Right forelimb (tissue), 1 donor: Measurements from ENCODE around the gene SYF2.
"Not testable (repeated sequence)": the region's sequence is repeated elsewhere in the genome, so short reads cannot be mapped to it uniquely, and the experiment has no call there.

Experiments used
- DNase-seq: peaks from one replicate; pipeline ENCODE4 v3.0.0-alpha.2; 2018

SYF2 gene

DNA sequence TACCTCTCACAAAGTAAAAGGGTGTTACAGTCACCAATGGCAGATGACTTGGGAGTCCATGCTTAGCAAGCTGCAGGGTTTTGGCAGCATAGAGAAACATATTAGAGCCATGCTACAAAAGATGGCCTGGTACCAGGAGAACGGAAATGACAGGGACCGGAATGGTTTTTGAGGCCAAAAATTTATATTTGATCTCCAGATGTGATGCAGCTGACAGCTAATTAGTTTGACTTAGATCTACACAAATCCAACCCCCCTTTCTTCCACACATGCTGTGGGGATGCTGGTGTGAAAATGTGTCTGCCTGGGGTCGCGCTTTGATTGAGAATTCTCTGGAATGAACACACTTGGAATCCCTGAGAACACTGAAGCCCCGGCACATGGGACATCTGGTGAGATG is 26.5 kb downstream of the SYF2 start:
- no peak for DNase-seq

DNA sequence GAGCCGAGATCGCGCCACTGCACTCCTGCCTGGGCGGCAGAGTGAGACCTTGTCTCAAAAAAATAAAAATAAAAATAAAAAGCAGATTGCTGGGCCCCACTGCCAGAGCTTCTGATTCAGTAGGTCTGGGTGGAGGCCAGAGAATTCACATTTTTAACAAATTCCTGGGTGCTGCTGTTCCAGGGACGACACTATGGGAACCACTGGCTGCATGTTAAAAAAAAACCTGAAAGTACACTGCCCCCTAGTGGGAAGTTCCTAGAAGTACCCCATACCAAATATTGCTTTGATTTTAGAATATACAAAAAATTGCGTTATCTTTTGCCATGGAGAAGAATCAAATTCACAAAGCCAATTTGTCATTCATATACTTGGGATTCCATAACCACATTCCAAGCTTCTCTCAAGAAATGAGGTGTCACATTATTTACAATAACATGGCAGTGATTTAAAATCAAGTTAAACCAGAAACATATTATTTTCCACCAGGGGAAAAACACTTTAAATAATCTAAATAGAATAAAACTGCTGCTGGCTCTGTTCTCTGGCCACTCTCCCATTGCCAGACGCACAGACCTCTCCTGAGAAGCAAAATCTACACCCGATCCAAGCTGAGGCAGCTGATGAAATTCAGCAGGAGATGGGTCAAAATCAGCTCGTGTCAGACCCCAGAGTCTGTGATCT is 27.4 kb downstream of the SYF2 start:
- DNase-seq, result no peak

DNA sequence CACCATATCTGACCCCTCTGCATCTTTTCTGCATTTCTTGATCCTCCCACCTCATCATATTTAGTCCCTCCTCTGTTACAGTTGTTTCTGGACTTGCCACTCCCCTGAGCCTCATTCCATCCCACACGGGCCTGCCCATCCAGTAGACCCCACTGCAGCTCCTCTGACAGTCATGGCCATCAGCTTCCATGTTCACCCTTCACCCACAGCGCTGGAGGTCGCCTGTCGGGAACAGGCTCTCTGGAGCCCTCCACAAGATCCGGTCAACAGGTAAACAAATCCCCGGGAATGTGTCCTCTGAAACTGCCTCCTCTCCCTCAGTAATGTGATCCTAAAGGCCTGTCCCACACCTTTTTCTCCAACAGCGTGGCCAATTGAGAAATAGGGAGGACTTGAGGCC is 31.3 kb downstream of the SYF2 start:
- no peak for DNase-seq

DNA sequence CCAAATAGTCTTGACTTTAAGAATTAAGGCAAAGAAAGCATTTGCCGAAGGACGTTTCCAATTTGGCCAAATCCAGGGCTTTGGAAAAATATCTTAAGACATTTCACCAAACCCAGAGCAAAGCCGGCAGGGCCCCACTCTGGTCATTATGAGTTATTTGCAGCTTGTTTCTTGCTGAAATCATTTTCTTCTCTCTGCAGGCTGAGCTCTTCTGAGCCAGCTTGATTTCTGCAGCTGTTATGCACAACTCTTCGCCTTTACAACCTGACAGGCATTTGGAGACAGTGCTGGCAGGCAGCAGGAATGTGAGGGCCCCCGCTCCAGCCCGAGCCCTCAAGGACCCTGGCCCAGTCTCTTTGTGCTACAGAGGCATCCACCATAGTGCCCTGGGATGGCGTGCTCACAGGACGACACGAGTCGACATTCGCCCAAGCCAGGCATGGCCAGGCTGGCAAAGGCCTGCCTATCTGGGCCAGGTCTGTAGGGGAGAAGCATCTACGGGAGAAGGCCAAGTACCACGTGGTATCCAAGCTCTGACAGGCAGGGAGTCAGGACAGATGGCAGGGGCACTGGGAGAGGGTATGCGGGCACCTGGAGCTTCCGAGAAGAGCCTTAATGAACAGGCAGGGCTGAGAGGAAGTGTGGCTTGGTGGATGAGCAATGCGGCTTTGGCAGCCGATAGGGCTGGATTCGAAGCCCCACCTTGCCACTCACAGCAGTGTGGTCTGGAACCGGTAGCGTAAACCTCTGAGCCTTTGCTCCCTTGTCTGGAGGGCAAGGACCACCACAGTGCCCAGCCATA is 32.3 kb downstream of the SYF2 start:
- DNase-seq, result no peak

DNA sequence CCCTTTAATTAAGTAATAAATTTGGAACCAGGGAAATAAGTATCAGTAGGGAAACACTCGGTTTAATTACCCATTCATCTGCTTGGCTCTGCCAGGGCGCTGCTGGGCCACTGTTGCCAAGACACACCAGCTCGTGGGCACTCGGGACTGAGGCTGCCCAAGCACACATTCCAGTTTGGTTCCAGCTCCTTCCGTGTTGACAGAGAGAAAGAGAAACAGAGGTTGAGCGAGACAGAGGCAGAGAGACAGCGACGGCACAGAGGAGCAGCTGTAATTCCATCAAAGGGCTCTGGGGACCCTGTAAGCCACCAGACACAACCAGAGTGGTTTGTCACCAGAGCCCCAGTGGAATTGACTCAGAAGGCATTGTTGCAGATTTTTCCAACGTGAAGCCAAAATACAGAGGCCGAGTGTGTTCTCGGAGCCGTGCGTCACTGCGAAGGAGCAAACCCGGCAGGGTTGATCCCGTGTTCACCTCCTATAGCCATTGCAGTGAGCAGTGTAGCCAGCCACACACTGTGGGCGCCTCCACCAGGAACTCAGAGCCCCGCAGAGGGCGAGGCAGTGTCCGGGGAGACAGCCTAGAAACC is 33.5 kb downstream of the SYF2 start:
- DNase-seq, result no peak

DNA sequence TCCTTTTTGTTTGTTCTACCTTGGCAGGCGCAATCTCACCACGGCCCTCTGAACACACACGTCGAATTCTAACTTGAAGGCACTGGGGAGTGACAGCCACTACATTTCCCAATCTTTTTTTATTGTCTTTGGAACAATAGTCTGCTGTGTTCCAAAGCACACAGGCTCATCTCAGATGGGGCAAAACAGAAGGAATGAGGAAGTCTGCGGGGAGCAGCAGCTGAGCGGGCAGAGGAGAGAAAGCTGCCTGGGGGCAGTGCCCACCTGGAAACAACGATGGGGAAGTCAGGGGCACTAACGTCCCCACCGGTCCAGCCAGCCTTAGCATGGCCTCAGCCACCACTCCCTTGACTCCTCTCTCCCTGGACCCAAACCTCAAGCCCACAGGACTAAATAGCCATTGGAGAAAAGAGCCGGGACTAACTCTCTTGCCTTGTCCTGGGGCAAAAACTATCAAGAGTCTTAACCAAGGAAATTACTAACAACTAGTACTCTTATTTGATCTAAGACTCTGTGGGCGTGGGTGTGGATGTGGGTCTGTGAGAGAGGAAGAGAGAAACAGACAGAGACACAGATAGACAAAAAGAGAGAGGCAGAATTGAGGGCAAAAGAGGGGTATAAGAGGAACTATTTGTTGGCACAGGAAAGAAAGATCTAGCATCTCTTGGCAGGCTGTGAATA is 34.2 kb downstream of the SYF2 start:
- DNase-seq, result no peak

DNA sequence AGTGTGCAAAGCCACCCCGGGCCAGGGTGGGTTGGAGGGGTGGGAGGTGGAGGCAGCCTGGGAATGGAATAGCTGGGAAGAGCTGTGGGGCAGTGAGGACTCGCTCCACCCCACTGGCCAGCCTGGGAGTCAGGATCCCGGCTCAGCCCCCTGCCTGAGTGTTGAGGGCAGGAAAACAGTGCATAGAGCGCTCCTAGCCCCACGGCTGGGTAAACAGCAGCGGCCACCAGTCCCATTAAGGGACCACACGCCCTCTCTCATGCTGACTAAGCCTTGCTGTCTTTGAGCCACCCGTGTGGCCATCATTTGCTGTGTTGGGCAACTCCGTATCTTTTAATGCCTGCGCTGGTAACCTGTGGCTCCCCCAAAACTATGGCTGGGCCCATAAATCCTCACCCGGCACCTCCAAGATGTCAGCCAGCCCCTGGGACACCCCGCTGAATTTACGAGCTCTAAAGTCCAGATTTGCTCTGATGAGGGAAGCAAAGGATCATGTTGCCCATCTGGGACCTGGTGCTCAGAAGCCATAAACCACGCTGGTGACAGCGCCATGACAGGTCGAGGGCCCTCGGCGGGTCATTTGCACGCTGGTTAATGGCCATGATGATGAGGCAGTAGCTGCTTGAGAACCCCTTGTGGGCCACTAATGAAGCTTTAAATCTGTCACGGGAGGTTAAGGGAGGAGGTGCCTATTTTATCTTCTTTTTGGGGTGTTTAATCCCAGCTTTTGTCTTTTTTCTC is 34.9 kb downstream of the SYF2 start:
- DNase-seq, result no peak

DNA sequence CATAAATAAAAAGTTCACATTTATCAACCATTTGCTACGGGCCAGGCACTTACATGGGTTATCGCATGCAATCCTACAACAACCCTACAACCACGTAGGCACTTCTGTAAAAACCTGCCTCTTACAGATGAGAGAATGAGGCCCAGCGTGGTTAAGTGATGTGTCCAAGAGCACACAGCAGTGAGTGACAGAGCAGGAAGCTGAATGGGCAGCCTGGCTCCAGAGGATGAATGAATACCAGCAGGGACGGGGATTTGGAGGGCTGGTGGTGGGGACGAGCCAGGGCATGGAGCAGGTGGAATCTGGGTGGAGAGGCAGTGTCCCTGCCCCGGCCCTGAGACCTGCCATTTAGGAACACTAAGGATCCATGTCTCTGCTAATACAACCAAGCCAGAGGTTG is 35.5 kb downstream of the SYF2 start:
- DNase-seq, result no peak

DNA sequence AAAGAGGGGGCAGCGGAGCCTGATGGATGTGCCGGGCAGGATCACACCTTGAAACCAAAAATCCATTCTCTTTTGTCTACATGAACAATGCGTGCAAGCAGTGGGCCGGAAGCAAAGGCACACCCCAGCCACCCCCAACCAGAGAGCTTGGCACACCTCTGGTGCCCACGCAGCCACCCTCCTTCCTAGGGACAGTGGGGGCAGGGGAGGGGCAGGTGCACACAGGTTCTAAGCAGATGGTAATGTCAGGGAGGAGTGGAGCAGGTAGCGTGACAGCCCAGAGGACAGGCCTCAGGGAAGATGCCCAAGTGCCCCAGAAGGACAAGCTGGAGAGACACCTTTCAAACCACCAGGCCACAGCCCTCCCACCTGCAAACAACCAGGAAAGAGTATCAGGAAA is 36.5 kb downstream of the SYF2 start:
- no peak for DNase-seq

DNA sequence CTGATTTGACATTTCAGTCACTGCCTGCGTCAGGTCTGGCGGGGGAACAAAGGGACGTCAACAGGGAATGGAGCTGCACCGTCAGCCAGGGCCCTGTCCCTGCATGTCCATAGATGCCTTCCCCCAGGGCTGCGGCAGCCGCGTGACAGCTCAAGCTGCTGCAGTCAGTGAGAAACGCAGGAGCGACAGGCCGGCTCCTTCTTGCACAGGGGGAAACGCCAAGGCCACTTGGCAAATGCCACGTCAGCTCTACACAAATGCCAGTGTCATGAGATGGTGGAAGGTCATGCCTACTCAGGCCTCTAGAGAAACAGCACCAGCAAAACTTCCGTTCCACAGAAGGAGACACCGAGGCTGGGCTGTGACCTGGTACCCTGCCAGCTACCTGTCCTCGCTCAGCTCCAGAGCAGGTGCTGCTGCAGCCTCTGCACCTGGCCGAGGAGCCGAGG is 37.7 kb downstream of the SYF2 start:
- DNase-seq, result no peak

DNA sequence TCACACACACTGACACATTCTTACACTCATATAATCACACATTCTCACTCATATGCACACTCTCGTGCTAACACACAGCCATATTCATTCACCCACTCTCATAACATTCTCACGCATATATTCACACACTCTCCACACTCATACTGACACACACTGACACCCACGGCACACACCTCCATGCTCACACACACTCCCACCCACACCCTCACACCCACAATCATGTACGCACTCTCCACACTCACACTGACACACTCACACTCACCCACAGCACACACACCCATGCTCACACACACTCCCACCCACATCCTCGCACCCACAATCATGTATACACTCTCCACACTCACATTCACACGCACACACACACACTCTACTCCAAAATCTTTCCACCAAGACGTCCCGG is 38.2 kb downstream of the SYF2 start:
- DNase-seq, result no peak

DNA sequence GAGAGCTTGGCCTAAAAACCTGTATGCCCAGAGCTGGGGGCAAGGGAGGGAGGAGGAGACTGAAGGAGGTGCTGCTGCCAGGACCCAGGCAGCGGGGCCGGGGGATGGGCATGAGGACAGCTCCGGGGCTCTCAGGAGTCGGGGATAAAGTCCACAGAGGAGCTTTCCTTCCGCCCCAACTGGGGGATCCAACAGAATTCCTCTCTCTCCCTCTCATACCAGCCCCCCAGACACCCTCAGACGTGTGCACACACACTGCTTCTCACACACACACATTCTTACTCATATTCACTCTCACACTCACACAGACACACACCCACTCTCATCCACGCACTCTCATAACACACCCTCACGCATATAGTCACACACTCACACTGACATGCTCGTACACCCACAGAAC is 39.1 kb downstream of the SYF2 start:
- no peak for DNase-seq

DNA sequence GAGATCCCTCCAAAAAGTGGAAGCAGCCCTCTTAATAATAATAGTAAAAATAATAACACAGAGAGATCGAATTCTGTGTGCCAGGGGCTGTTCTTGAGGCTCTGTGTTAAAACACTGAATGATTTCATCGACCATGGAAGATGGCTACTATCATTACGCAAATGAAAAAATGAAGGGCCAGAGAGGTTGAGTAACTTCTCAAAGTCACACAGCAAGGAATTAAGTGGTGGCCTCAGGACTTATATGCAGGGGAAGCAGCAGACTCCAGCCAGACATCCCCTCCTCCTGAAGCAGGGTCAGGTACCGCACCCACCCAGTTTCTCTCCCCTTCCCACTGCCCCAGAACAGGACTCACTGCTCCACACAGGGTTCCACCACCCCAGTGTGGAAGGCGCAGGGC is 40.1 kb downstream of the SYF2 start:
- no peak for DNase-seq

DNA sequence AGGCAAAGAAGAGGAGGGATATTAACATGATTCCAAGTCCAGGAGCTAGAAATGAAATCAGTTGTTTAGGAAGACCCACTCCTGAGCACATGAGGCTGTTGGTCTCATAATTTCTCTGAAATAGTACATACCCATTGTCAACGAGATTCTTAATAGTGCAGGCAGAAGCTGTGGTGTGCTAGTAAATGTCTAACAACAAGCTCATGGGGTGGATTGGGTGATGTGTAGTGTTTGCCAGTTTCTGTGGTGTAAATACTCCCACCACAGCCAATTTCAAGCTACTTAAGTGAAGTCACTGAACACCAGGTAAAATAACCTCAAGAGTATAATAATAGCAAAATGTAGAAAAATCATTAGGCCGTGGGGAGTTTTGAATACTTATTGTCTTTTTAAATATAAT is 42.0 kb downstream of the SYF2 start:
- DNase-seq, result no peak

DNA sequence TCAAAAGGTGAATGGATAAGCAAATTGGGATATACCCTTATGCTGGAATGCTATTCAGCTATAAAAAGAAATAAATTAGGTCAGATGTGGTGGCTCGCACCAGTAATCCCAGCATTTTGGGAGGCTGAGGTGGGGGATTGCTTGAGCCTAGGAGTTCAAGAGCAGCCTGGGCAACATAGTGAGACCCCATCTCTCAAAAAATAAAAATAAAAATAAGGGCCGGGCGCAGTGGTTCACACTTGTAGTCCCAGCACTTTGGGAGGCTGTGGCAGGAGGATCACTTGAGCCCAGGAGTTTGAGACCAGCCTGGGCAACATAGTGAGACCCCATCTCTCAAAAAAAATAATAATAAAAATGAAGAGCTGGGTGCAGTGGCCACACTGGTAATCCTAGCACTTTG is 44.4 kb downstream of the SYF2 start:
- not testable (repeated sequence) for DNase-seq

DNA sequence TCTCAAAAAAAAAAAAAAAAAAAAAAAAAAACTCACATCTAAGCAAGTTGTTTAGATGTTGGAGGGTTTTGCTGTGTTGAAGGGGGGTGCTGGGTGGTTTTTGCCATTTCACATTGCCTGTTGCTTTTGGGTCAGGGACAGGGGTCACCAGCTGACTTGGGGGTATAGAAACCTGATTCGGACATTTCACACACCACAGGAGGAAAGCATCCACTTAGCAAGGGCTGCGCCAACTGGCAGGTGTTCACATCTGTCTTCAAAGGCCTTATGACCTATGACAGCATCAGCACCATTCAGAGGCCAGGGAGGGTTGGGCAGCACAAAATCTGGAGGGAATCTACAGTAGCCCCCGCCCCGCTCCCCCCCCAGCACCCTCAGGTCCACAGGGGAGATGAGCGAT is 45.2 kb downstream of the SYF2 start:
- no peak for DNase-seq

DNA sequence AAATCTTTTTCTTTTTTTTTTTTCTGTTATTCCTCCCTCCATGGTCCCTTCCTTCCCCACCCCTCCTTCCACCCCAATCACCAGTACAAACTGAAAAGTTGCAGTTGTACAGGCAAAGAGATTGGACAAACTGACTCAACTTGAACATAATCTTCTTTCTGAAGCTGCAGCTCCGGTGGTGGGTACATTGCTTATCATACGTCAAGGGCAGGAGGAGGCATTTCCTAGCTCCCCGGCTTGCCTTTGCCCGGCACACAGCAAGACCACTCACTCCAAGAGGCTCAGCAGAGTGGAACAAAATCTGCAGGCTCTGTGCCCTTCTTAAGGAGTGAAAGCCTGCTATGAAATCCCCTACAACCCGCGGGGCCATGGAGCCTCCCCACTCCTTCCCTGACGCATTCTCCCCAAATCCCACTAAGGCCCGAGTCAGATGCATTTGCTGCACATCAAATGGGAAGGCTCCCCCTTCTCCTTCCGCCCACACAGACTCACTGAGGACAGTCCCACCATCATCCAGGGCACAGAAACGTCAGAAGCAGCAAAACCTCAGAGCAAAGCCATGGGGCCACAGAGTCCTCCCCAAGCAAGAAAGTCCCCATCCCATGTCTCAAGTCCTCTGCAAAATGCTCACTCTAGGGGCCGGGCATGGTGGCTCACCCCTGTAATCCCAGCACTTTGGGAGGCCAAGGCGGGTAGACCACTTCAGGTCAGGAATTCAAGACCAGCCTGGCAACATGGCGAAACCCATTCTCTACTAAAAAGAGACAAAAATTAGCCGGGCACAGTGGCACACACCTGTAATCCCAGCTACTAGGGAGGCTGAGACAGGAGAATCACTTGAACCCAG is 45.9 kb downstream of the SYF2 start:
- DNase-seq, result no peak

DNA sequence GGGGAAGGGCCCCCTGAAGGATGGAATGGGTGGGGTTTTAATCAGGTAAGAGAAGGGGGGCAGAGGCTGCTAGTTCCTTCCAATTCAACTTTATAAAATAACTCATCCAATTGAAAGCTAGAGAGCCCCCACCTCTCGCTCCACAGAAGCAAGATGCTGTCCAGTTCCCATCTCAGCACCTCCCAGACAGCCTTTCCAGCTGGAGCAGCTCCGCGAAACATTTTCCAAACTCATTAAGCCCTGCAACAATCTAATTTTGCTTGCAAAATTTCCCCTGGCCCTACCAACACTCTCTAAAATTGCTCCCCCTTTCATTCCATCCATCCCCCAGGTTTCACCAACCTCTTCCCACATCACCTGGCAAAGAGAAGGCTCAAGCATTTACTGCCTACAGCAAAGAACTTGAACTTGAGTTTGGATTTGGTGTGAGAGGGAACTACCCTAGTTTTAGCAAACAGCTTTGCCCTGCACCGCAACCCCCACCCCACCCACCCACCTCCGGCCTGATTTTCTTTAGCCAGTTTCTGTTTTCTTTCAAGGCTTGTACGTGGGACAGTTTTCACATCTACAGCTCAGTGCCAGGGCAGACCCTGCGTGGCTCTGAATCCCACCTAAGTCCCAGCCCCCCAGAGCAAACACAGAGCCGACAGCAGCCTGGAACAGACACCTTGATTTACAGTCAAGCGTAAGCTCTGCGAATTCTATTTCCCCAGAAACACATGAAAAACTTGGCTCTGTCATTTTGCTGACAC is 46.7 kb downstream of the SYF2 start:
- DNase-seq, result peak; percentile 76

DNA sequence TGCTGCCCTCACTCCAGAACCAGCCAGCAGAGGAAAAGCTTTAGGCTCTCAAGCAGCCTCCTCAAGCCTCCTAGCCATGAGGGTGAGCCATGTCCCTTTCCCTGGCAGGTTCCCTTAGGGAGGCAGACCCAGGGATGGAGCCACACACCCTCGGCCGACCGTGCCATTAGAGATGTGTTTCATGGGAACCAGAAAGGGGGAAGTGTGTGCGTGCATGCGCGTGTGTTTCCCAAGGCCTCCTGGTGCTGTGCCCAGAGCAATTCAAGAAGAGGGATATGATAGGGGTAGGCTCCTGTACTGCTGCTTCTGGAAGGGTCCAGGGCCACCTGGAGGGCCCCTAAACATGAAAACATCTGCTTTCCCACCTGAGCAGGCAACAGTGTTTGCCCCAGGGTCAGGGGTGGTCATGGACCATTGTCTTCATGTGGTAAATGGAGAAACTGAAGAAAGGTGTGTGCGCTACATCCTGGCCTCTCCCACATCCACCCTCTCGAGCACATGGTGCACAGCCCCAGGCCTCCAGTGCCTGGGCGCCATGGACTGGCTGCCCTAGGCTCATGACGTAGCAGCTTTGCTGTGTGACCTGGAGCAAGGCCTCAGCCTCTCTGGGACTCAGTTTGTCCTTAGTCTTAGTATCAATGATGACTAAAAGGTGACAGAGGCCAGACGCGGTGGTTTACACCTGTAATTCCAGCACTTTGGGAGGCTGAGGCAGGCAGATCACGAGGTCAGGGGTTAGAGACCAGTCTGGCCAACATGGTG is 48.1 kb downstream of the SYF2 start:
- no peak for DNase-seq
